Measurements from ENCODE around the gene MOAP1. TPM values are rescaled to one million over a fixed set of nuclear protein-coding genes. Genes with fewer than 3 reads are reported as not detected.
A peak's percentile ranks its signal among the peaks of the same experiment; 100 is the strongest.
"Not testable (repeated sequence)": the region's sequence is repeated elsewhere in the genome, so short reads cannot be mapped to it uniquely, and the experiment has no call there.

The MOAP1 gene
- polyA plus RNA-seq (ENCODE audit: insufficient read length) = 25.8 TPM

- DNase-seq = peak; percentile 85
Observed at GRCh38 chr14:93184391-93185348, at the start of gene MOAP1, which contains the start of gene LYSET. Gene MOAP1, minus strand, starts transcription at chr14:93184897. Its CDS starts 655 bp downstream, at chr14:93184242. Gene LYSET, plus strand, starts transcription at chr14:93185317. Its CDS starts 89 bp downstream, at chr14:93185406.

DNA sequence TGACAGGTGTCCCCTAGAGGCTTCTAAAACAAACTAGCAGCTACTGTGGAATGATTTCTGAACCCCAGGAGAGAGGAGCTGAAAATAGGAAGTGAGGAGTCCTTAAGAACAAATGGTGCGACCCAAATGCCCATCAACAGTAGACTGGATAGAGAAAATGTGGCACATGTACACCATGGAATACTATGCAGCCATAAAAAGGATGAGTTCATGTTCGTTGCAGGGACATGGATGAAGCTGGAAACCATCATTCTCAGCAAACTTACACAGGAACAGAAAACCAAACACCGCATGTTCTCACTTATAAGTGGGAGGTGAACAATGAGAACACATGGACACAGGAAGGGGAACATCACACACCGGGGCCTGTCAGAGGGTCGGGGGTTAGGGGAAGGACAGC, 48.4 kb upstream of the MOAP1 start:
- DNase-seq = not testable (repeated sequence)

GRCh38 chr14:93232159-93232558, 47.5 kb upstream of the MOAP1 start:
- no peak for DNase-seq

GRCh38 chr14:93231129-93231979, 46.7 kb upstream of the MOAP1 start:
- DNase-seq = no peak

DNA sequence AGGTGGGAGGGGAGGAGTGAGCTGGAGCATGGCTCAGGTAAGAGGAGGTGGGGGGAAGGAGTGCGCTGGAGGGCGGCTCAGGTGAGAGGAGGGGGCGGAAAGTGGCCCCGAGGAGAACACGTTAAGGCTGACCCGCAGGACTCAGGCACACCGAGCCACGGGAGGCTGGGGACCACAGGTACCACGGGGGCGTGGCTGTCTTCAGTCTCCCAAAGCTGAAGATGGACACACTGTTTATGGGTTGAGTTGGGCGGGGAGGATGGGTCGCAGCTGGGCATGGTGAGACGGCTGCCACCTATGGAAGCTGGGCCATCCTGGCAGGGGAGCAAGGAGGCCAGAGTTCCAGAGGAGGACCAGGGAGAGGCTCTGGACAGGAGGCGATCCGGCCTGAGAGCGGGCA, 45.8 kb upstream of the MOAP1 start:
- DNase-seq = no peak

- no peak for DNase-seq
Observed at GRCh38 chr14:93228550-93228949, 43.9 kb upstream of the MOAP1 start.

GRCh38 chr14:93223565-93223964, 38.9 kb upstream of the MOAP1 start:
- no peak for DNase-seq

GRCh38 chr14:93220509-93220908, 35.8 kb upstream of the MOAP1 start:
- DNase-seq = no peak

- DNase-seq = no peak
Observed at GRCh38 chr14:93219103-93219726, 34.5 kb upstream of the MOAP1 start.

DNA sequence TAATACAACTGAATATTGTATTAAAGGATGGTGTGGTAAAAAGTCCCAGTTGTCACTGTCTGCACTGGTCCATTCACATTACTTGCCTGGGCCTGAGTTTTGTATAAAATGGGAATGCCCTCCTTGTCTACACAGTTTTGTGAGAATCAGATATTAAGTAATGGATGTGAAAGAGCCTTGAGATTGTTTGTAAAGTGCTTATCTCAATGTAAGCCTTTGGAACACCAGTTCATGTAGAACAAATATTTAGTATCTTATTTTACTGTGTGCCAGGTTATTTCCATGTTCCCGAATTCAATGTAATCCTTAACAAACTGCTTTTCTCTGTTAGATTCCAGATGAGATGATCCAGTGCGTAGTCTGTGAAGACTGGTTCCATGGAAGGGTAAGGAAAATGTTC, 29.9 kb upstream of the MOAP1 start:
- no peak for DNase-seq

DNA sequence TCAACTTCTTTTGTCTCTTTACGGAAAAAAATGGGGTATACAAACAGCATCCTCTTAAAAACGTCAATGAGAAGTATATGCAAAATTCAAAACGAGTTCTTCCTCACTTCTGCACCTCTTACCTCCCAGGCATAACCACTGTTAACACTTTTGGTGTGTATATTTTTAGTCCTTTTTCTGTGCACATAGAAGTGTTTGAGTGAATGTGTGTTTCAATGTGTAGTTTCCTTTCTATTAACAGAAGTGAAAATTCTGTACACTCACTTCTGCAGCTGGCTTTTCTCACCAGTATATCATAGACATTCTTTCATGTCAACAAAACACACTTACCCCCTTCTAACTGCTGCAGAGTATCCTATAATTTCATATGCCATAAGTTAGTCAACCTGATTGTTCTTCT, 27.7 kb upstream of the MOAP1 start:
- no peak for DNase-seq

DNA sequence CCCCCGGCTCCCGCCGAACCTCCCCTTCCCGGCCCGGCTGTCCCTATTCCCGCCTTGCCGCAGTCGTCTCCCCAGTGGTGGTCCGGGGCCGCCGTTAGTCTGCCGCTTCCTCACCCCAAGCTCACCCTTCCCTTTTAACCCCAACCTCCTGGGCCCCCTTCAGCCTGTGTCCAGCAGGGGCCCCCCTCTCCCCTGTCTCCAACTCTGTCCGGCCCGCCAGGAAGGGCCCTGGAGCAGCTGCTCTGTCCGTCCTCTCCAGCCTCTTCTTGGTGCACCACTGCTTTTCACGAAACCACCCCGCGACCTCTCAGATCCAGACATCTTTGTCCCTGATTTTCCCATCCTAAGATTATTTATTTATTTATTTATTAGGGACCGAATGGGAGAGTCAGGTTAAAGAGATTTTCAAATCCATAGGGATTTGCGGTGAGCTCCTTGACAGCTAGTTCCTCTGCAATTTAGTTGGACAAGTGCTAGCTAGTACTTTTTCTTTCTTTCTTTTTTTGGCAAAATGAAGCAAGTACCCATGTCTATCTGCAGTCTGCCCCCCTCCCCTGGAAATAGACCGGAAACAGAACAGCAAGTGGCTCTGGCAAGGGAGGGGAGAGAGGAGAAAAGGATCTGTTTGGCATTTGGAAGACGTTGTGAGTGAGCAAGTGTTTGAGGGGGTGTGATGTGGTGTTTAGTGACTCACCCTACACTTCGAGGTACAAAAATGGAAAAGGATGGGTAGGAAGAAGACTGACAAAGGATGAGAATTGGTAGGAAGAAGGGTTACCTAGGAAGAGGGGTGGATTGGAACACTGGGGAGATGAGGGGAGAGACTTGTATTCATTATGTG, 23.0 kb upstream of the MOAP1 start:
- peak; percentile 64 for DNase-seq

- peak; percentile 97 for DNase-seq
Observed at GRCh38 chr14:93206793-93207467, 22.2 kb upstream of the MOAP1 start, which contains the start of the genes GON7 and UBR7. Gene GON7, minus strand, starts transcription at chr14:93207065. Its CDS starts 28 bp downstream, at chr14:93207037. Gene UBR7, plus strand, starts transcription at chr14:93207256. Its CDS starts 36 bp downstream, at chr14:93207292.

DNA sequence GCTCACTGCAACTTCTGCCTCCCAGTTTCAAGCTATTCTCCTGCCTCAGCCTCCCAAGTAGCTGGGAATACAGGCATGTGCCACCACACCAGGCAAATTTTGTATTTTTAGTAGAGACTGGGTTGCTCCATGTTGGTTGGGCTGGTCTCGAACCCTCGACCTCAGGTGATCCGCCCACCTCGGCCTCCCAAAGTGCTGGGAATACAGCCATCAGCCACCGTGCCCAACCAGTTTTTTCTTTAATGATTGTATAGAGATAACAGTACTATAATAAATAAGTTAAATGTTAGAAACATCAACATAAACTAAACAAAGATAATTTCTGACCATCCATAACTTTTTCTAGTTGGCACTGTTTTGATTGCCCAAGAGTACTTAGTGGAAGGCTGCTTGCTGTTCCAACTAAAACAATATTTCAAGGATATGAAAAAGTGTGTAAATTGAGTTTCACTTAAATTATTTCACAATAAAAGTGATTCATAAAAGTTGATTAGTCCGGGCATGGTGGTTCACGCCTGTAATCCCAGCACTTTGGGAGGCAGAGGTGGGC, 16.5 kb upstream of the MOAP1 start:
- DNase-seq = no peak

GRCh38 chr14:93200553-93200952, 15.9 kb upstream of the MOAP1 start:
- no peak for DNase-seq

DNA sequence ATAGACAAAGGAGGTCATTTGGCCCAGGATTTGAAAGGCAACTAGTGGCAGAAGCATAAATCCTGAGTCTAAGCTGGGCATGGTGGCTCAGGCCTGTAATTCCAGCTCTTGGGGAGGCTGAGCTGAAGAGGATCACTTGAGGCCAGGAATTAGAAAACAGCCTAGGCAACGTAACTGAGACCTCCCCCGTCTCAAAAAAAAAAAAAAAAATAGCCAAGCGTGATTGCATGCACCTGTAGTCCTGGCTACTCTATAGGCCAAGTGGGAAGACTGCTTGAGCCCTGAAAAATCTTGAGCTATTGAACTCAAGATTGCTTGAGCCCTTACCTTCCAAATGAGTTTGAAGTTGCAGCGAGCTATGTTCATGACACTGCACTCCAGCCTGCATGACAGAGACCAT, 14.3 kb upstream of the MOAP1 start:
- no peak for DNase-seq

GRCh38 chr14:93195316-93195999, 10.8 kb upstream of the MOAP1 start:
- no peak for DNase-seq

- no peak for DNase-seq
Observed at GRCh38 chr14:93186956-93187355, 2.3 kb upstream of the MOAP1 start.

DNA sequence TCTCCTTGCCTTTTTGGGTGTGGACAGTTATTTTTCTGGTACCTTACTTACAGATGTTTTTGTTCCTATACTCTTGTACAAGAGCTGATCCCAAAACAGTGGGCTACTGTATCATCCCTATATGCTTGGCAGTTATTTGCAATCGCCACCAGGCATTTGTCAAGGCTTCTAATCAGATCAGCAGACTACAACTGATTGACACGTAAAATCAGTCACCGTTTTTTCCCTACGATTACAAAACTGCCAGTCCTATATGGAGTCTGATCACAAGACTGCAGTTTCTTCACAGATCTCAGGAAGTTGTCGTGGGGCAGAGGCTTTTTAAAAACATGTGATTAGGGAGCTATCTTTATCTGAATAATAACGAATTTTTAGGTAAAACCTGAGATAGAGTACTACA, 1.8 kb upstream of the MOAP1 start:
- no peak for DNase-seq

DNA sequence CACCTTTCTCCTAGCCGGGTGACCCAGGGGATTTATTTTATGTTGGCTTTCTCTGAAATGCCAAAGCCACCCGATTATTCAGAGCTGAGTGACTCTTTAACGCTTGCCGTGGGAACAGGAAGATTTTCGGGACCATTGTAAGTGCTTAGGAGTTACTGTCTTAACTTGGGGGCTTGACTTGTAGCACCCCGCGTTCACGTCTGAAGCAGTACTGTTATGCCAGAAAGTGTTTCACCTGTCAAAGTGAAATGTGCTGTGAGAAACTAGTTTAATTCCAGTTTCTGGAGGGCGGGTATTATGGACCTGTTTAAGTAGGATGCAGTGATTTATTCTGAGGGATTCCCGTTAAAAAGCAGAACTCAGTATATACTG, 638 bp upstream of the MOAP1 start:
- no peak for DNase-seq

All from hindlimb muscle (tissue), 1 donor.